GM19438 (cell line): ENCODE data around the gene HELZ.

ENCODE experiments used
- ATAC-seq: cut with Tn5 transposase; IDR thresholded peaks from one replicate; pipeline ENCODE4 v1.9.1; 2021; ENCODE audit warnings: low read depth; ENCODE audit not compliant: unreplicated experiment

The HELZ gene

DNA sequence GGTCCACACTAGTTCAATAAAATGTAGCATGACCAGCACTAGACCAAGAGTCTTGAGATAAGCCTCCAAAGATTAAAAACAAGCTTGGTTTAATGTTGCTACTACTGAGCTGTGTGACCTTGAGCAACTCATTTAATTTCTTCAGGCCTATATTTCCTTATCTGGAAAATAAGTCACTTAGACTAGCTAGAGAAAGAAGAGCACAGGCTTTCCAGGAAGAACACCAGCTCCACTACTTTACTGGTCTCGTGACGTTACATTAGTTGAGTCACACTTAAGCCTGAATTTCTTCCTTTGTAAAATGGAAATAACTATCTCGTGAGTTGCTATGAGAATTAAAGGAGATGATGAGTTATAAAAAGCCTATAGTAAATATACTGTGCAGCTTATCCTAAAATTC, 5.4 kb downstream of the HELZ start:
- ATAC-seq = no peak

DNA sequence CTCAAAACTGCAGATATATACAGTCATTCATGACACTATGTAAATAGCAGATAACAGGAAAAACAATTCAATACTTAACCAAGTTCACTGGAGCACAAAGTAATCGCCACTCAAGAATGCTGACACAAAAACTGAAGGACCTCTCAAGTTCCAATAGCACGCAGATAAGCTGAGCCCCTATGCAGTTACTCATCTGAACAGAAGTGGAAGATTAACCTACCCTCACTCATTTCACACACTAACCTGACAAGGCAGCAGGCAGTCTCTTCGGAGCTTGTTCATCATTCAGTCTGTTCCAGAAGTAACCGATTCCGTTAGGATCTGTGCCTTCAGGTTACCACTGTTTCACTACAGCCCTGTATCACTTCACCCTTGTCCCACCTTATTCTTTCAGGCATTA, 6.0 kb downstream of the HELZ start:
- ATAC-seq = no peak

DNA sequence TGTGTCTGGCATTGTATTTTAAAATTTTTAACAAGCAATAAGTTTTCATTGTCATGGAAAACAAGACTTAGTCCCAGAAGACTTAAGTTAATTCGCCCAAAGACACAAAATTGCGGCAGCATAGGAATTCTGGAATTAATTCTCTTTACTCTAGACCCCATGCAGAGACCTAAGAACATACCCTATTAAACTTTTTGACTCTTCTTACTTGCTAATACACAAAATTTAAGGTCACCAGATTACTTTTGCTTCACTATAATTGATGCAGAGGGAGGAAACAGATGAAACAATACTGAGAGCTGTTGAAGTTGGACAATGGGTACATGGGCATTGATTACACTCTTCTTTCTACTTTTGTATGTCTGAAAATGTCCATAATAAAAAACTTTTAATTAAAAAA, 12.6 kb downstream of the HELZ start:
- no peak for ATAC-seq

DNA sequence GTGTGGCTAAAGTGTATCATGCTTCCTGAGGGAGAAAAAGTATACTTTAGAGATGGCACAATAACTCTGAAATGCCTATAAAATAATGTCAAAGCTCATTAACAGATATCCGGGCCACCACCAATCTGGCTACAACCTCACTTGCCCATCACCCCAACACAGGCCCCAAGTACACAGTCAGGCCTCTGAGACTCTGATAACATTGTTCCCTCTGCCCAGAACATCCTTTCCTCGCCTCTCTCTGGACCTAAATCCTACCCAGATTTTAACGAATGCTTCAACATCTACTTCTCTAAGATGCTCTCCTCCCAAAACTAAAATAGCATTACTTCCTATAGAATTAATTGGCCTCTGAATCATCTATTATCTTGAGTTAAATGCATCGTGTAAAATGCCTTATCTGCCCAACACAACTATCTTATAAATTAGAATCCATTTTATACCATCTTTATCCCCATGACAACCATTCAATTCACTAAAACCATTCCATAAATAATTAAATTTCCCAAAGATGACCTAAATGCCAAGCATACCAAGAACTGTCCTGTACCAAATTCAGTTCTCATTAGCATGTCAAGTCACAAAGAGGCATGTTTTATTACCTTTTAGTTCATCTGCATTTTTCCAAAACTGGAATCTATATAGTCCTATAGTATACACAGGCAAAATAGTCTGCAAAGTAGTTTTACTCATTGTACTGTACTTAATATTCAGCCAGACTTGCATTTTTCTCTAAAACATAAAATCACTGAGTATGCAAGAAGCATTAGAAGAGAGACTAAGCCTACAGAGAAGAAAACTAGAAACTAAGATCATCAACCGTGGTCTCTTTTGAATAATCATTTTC, 15.7 kb downstream of the HELZ start:
- ATAC-seq = no peak

DNA sequence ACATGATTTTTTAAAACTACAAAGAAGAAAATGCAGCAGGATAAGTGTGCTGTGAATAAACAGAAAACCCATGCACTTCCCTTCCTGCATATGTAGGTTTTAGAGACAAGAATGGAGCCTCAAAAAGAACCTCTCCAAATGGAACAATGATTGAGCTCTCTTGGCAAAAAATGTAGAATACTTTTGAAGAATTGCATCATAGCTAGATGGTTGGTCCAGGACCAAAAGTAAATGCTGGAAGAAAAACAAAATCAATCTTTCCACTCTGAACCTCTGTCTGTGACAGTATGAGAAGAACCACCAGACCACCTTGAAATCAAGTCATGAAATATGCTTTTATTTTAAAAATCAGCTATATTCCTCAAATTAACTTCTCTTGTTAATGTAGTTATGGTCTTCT, 17.5 kb downstream of the HELZ start:
- ATAC-seq = no peak

DNA sequence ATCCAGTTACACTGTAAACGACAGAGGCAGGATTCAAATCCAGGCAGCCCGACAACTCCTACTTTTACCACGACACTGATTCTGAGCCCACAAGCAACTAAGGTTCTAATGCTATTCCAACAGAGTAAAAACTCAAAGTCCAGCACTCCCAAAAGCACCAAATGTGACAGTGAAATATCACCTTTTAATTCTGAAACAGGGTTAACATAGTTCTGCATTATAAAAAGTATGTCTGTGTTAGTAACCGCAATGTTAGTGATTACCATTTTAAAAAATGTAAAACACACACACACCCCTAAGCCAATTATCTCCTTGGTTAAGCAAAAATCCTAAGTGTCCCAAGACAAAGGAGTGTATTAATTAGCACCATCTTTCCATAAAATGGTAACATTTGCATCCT, 19.7 kb downstream of the HELZ start:
- no peak for ATAC-seq

DNA sequence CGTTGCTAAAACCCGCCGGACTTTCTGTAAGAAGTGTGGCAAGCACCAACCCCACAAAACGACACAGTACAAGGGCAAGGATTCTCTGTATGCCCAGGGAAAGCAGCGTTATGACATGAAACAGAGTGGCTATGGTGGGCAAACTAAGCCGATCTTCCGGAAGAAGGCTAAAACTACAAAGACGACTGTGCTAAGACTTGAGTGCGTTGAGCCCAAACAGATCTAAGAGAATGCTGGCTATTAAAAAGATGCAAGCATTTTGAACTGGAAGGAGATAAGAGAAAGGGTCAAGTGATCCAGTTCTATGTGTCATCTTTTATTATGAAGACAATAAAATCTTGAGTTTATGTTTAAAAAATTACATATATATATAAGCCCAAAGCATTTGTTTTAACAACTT, 20.3 kb downstream of the HELZ start:
- ATAC-seq = no peak

DNA sequence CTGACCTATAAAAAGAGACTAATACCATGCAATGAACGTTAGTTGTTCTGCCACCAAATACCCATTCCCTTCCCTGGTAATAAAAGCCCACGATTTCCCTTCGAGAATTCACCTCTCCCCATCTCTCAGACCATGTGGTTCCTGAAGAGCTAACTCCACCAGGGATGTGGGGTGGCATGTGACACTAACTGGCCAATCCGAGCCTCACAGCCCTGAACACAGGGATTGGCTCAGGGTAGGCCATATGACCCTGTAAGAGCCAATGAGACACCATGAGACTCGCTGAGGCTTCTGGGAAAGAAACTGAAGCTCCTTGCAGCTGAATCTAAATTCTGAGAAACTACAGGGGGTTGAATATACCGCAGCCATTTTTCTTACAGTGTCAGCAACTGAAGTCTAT, 21.1 kb downstream of the HELZ start:
- ATAC-seq = no peak

DNA sequence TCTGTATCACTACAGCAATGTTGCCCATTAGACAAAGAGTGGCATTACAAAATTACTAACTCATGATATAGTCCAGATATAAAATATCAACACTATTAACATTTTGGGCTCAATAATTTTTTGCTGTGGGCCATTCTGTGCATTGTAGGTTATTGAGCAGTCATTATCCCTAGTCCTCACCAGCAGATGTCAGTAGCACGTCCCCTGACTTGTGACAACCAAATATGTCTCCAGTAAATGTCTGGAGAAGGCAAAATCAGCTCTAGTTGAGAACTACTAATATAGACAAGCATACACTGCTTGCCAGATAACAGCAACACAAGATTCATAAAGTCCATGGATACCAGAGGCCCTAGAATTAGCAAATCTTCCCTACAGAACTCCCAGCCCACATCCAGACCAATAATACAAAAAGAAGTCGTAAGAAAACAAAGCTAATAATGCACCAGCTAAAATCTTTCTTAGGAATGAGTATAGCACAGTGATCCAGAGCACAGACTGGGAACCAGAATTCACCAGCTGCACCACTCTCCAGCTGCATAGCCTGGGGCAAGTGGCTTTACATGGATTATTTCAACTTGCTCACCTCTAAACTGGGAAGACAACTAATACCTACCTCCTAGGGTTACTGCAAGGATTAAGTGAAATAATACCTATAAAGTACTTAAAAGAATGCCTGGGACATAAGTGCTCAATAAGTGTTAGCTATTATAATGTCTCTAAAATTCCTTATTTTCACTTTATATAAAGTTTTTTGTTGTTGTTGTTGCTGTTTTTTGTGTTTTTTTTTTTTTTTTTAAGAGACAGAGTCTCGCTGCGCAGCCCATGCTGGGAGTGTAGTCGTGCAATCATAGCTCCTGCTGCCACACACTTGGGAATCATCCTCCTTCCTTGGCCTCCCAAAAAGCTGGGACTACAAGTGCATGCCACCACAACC, 23.7 kb downstream of the HELZ start:
- ATAC-seq = no peak

DNA sequence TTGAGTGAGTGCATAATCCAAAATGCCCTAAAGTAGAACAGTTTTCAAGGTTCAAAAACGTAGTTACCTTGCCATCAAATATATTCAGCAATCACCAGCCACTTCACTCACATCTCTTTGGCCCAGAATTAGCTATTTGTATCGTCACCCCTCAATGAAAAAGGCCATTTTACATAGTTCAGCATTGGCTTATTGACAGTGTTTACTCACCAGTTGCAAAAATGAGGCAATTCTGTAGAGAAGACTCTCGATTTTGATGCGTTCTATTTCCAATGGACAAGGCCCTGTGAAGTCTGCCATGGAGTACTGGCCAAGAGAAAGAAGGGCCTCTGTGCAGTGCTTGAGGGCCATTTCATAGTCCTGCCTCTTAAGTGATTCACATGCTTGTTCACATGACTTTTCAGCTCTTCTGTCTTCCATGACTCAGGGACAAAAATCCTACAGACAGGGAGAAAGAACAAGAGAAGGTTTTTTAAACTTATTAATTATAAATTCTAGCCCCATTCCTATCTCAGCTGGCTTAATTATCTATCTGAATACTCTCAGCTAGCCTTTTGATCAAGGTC, 26.5 kb downstream of the HELZ start:
- no peak for ATAC-seq

DNA sequence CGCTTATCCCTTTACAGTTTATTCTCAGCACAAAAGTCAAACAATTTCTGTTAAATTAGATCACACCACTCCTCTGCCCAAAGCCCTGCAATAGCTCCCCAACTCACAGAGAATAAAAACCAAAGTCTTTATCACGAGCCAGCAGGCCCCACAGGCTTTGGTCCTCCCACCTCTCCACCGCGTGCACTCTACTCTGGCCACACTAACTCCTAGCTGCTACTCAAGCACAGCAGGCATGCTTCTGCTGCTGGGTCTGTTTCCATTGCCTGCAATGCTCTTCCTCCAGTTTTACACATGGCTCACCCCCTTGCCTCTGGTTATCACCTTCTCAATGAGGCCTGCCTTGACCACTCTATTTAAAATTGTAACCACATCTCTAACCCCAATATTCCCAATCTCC, 27.6 kb downstream of the HELZ start:
- ATAC-seq = no peak

DNA sequence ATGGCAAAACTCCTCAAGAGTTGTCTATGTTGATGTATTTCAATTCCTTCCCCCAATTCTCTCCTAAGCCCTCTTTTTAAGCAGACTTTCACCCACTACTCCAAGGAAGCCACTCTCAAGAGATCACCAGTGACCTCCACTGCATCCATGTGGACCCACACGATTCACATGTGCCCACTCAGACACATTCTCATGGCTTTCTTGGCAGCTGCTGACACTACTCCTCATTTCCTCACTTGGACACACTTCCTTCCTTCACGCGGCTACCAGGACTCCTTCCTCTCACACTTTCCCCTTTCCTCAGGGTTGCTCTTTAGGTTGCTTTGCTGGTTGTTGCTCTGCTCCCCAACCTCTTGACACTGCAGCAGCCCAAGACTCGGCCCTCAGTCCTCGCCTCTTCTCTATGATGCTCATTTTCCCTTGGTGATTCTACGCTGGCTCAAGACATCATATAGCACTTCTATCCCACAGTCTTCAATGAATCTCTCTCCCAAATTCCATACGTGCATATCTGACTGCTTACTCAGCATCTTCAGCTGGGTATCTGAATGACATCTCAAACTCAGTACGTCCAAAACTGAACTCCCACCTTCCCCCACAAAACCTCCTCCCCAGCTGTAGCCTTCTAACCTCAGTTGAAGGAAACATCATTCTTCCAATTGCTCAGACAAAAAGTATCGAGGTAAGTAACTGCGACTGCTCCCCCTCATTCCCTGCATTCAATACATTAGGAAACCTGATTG, 28.2 kb downstream of the HELZ start:
- ATAC-seq = no peak

DNA sequence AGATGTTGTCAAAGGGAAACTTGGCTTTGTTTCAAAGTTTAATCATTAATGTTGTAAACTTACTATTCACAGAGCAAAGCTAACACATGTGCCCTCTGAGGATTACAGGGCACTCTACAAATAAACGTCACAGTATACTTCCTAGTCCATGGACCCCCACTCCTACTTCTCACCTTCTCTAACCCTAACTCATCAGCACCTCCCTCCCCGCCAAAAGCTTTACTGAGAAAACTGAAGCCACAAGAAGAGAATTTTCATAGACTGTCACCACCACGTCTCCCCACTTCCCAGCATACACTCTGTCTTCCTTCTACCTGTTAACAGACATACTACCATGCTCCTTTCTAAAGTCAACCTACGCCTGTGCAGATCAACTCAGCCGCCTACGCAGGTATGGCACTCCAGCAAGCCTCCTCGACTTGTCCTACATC, 29.0 kb downstream of the HELZ start:
- no peak for ATAC-seq

DNA sequence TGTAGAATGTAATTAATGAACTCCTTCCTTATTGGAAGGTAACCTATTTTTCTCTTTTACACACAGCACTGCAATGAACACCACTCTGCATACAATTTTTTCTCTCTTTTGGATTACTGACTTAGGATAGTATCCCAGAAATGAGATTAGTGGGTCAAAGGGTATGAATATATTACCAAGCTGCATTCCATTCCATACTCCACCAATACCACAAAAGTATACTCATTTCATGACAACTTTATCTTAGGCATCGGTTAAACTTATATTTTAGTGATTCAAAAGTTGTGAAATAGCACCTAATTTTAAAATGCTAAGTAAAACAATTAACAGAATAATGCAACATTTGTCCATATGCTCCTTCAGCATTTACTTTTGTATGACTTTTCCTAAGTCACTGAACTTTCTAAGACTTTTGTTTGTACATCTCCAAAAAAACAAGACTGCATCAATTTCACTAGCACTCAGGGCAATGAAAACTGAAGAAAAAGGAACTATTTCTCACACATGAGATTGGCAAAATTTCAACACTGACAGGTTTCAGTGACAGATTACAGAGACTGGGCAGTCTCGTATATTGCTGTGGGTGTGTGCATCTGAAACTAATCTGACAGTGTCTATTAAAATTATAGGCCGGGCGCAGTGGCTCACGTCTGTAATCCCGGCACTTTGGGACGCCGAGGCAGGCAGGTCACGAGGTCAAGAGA, 32.1 kb downstream of the HELZ start:
- ATAC-seq = no peak

DNA sequence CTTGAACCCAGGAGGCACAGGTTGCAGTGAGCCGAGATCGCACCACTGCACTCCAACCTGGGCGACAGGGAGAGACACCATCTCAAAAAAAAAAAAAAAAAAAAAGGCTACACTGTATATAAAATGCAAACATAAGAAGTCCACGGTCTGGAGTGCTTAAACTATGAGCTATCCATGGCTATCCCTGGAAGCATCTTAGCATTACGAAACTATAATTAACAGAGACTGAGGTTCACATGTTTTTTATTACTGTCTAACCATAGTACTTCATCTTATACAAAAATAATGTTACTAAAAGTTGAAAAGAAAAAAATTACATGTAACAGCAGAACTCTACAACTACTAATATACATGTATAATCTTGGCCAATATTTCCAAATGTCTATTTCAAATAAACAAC, 32.8 kb downstream of the HELZ start:
- no peak for ATAC-seq

DNA sequence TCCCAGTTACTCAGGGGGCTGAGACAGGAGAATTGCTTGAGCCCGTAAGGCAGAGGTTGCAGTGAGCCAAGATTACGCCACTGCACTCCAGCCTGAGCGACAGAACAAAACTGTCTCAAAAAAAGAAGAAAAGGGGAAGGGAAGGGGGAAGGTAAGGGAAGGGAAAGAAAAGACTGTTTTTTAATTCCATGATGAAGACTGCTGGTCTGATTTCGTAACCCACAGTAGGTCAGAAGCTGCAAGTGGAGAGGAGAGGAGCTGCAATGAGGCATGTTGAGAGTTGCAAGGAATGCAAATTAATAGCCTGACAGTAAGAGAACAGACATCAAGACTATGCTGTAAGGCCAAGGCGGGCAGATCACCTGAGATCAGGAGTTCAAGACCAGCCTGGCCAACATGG, 33.3 kb downstream of the HELZ start:
- ATAC-seq = no peak

DNA sequence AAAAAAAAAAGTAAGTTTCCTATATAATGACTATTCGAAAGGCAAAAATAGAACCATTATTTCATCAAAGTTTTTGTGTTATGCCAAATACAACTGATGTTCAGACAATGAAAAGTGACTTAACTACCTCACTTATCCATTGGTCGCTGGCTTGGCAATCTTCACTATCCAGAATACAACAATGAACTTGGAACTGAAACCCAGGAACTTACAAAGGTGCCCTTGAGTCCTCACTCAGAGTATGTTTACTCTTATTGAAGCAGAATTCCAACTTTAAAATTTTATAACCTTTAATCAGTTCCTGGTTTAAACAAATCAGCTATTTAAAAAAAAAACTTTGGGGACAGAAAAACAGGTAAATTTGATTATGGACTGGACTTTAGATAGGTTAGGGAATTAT, 34.1 kb downstream of the HELZ start:
- ATAC-seq = no peak

DNA sequence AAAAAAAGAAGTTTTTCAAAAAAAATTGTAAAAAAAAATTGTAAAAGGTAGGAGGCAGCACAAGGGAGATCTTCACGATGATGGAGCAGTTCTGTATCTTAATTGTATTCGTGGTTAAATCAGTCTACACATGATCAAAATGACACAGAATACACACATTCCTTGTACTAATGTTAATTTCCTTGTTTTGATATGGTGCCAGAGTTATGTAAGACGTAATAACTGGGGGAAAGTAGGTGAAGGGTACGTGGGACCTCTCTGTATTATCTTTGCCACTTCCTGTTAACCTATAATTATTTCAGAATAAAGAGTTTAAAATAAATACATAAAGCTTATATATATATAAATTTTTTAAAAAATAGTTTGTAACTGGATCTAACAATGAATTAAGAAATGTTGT, 36.8 kb downstream of the HELZ start:
- no peak for ATAC-seq

DNA sequence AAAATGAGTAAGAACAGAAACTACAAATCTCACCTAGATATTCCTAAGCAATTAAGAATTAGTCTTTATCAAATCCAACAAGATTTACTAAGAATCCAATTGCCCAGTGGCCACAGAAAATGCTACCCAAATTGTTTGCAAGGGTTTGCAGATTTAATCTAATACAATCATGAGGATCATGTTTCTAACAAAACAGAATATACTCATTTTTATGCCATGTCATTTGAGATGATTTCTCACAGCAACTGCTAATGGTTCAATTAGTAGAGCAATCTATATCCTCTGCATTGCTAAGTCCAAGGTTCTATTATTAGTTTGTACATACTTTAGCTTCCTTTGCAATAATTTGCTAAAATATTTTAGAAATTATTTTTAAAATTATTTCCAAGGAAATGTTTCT, 41.2 kb downstream of the HELZ start:
- ATAC-seq = no peak

DNA sequence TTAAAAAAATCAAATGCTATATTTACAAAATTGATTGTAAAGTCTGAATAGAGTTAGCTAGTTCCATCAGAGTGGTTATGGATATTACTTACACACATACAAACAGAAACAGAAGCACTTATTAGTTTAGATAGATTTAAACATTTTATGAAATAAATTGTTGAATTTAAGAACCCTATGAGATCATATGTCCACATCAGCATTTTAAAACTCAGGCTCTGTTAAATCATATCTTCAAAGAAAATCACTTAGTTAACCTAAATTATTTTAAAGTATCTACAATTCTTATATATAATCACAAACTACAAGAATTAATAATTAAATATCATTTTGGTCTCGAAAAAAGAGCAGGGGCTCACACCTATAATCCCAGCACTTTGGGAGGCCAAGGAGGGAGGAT, 42.5 kb downstream of the HELZ start:
- no peak for ATAC-seq
